SH-SY5Y (cell line): ENCODE measurements around the gene CCDC85C.

Source experiments
- GATA2 ChIP-seq: IDR thresholded peaks from 2 replicates; pipeline ENCODE4 v1.6.1; 2011; ENCODE audit warnings: mild to moderate bottlenecking, low read depth, low read length
- GATA3 ChIP-seq: IDR thresholded peaks from 2 replicates; pipeline ENCODE4 v1.6.1; 2011; ENCODE audit warnings: low read depth, mild to moderate bottlenecking, low read length, moderate library complexity

CCDC85C gene

DNA sequence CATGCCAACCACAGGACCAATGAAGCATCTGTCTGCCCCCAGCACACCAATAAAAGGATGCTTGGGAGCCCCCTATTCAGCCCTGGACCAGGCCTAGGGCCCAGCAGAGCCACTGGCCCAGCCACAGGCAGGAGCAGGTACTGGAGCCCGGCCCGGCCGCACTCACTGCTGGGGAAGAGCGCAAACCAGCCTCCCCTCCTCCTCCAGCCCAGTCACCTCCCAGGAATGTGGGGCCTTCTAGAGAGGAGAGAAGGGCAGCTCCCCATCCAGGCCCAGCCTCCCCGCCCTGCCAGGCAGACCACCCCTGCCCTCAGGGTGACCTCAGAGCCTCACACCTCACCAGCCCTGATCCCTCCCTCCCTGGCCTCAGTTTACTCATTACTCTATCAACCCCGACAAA lies 66.6 kb downstream of the CCDC85C start:
- no peak for TF ChIP-seq GATA3
- TF ChIP-seq GATA2 = no peak

DNA sequence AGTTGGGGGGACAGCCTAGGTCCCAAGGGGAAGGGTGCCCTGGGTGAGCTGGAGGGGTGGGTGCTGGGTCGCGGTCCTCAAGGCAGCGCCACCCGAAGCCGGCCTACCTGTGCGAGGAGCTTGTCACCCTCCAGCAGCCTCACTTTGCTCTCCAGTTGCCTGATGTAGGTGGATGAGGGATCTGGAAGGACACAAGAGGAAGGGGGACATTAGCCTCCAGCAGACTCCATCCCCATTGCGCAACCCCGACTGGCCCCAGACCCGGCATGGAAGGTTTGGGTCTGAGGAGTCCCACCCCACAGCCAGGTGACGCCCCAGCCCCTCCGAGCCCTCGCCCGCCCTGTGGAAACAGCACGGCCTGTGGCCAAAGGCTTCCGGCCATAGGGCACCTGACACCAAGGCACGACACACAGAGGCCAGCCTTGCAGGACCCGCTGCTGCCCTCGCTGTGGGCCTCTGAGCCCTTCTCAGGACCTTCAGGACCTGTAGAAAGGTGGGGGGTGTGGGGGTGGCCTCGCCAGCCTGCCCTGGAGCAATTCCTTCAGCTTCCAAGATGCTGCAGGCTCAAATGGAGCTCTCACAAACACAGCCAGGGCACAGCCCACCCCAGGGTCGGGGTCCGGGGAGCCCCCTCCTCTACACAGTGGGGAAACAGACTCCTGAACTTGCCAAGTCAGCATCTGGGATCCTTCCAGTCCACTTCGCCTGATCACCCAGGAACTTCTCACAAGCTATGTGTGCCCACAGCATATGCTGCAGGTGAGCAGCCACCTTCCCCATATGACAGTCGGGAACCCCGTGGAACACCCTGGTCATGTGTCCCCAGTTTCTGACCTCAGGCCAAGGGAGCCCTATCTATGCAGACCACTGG lies 67.9 kb downstream of the CCDC85C start:
- TF ChIP-seq GATA3 = no peak
- TF ChIP-seq GATA2 = no peak

DNA sequence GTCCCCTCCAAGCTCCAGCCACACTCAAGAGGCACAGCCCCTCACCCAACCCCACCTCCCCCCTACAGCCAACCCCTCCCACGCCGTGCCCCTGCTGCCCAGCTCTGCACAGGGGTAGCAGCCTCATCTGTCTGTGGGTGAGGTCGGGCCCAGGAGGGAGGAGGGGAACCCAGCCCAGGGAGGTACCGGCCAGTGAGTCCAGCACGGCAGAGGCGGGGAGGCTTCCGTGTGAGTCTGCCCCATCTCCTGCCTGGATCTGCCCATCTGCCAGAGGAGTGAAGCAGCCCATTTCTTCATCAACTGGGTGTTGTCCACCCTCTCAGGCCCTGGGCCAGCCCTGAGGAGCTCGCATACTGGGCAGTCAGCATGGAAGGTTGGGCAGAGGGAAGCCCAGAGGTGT lies 68.6 kb downstream of the CCDC85C start:
- TF ChIP-seq GATA3 (no peak), GATA2 (no peak)

DNA sequence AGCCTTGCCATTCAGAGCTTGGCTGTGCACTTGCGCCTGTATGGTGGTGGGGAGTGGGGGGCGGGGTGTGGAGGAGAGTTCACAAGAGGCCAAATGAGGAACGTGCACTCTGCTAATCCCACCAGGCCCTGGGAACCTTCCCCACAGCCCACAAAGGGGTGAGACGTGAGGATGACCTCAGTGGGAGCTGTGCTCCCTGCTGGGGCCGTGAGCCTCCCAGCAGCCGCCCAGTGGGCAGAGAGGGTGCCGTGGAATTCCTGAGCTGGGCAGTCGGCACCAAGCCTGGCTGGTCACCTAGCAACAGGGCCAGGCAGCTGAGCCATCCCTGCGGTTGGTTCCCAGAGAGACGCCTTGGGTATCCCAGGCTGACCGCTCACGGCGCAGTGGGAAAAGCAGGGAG lies 69.1 kb downstream of the CCDC85C start:
- TF ChIP-seq GATA3 (no peak), GATA2 (no peak)

DNA sequence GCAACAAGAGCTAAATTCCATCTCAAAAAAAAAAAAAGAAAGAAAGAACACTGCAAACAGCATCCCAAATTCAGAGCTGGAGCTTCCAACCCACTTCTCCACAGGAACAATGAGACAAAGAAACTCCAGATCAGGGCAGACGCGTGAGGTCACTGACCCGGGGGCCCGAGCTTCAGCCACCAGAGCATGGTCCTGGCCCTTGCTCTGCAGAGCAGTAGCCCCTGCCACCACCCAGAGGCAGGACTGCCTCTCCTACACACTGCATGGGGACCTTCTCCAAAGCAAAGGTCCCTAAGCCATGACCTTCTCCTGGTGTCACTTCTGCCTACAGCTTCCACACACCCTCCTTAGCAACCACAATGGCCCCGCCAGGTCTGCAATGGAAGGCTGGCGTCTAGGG lies 69.7 kb downstream of the CCDC85C start:
- TF ChIP-seq GATA3 (no peak), GATA2 (no peak)

DNA sequence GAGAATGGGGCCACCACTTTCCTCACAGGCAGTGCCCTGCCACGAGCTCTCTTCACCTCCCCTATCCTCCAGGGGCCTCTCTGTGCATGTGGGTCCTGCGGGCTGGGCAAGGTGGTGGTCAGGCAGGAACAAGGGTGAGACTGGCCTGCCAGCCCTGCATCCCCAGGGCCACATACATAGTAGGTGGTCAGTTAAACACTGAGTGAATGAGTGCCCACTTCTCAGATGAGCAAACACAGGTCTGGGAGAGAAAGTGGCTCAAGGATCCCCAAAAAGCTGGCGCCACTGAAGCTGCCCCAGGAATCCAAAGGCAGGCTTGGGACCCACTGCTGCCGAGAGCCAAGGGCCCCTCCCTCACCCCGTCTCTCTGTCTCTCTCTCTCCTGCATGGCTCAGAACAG lies 71.7 kb downstream of the CCDC85C start:
- TF ChIP-seq GATA3 = no peak
- no peak for TF ChIP-seq GATA2

DNA sequence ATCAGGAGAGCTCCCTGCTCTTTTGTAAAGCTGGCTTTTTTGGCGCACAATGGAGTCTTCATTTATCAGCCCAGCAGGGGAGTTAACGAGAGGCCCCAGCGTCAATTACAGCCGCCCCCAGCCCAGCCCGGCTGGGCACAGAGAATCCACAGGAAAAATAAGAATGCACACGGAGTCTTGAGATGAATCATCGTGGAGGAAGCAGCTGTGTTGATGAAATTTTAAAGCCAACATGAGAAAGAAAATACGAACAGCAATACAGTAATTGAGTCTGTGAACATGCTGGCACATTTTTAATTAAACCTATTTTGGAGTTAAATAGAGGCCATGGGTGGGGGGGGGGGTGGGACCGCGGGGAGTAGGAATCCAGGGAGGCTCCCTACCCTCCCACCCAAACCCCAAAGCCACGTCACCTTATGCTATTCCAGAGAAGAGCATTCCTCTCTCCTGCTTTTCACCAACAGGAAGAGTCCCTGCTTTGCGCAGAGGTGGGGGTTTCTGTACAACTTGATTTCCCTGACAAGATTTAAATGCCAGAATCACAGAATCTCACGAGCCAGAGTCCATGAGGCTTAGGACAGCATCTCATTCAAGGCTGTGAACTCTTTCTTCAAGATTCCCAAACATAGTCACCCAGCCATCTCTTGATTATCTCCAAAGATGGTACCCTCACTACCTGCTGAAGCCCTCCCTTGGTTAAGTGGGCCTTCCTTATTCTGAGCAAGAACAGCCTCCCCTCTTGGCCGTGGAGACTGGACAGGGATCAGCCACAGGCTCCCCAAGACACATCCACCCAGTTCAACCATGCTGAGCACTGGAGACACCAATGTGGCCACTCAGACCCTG lies 72.5 kb downstream of the CCDC85C start:
- no peak for TF ChIP-seq GATA3
- no peak for TF ChIP-seq GATA2

DNA sequence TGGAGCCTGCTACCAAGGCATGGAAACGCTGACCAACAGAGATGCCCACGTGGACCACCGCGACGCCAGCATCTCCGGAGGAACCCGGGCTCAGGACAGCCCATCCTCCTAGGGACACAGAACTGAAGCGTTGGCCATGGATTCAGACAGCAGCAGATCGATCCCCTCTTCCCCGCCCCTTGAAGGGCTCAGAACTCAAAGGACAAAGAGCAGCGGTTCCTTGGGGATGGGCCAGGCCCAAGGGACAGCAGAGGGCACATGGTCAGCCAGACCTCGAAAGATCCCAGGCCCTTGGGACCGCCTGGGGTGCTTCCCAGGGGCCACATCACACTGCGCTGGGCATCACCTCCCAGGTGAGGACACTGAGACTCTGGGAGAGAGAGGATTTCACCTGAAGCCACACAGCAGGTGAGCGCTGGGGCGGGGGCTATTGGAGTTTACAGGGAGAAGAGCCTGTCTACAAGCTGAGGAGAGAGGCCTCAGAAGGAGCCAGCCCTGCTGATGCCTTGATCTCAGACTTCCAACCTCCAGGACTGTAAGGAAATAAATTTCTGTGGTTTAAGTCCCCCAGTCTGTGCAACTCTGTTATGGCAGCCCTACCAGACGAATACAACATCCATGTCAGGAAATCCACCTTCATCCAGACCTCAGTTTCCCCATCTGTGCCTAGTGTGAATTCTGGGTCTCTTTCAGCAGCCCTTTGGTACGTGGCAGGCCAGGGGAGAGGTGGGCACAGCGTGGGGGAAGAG lies 73.4 kb downstream of the CCDC85C start:
- no peak for TF ChIP-seq GATA2
- TF ChIP-seq GATA3 = no peak

DNA sequence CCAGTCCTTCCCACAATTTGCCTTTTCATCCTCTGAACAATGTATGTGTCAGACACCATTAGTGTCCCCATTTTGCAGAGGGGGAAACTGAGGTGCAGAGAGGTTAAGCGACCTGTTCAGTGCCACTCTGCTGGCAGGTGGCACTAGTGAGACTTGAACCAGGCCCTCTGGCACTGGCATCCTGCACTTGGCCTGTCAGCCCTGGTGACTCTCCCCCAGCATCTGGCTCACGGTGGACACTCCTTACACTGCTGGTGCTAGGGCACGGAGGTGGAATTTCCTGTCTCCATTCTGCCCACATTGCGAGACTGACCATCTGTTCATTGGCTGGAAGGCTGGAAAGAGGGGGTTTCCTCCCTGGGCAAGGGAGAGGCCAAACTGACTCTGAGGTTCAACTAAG lies 74.1 kb downstream of the CCDC85C start:
- TF ChIP-seq GATA2 (no peak), GATA3 (no peak)

DNA sequence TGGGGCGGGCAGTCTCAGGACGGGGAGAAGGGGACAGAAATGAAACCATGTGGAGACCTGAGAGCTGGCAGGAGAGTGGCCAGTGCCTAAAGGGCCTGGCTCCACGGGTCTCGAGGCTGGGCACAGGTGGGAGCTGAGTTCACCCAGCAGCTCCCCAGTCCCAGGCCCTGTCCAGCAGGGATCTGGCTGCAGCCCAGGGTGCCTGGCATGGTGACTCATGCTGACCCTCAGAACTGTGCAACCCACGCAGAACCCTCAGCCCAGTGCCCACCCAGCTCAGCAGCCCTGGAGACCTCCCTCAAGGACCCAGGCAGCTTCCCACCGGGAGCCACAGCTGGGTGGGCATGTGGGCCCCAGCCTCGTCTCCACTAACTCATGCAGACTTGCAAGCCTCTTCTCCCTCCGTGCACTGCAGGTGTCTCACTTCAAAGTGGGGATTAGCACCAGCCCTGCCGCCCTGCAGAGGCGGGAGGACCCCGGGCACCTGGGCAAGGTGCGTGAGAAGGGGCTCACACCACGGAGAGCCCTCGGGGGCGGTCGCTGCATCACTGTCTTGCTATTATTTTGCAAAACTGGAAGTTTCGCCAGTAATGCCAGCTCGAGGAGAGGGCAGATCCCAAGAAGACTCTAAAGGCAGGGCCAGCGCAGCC lies 76.5 kb downstream of the CCDC85C start:
- no peak for TF ChIP-seq GATA2
- no peak for TF ChIP-seq GATA3

DNA sequence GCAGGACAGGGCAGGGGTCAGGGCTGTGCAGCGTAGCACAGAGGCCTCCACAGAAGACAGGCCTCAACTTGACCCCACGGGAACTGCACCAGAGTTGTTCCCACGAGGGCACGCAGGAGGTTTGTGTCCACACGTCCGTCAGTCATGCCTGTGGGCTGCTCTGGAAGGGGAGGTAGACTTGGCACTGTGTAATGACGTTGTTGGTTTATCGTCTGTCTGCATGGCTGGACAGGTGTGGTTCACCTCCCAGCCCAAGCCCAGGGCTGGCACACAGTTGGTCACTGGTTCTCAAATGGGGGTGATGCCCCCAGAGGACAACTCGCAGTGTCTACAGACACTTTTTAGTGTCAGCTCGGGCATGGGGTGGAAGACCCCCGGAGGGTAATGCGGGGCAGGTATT lies 77.0 kb downstream of the CCDC85C start:
- no peak for TF ChIP-seq GATA3
- TF ChIP-seq GATA2 = no peak

DNA sequence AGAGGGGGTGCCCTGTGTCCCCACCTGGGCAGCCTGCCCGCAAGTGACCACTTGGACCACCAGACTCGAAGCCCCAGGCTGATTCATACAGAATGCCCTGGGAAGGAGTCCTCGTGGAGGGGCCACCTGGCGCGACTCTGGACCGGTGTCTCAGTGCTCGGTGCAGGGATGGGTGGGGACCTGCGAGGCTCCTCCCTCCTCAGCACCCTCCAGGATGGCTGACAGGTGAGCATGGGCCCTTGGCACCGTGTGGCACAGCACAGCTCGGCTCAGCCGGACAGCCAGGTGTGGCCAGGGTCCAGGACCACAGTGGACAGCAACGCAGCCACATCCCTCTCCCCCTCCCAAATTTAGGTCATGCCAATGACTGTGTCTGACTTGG lies 78.3 kb downstream of the CCDC85C start:
- TF ChIP-seq GATA2 = no peak
- no peak for TF ChIP-seq GATA3

DNA sequence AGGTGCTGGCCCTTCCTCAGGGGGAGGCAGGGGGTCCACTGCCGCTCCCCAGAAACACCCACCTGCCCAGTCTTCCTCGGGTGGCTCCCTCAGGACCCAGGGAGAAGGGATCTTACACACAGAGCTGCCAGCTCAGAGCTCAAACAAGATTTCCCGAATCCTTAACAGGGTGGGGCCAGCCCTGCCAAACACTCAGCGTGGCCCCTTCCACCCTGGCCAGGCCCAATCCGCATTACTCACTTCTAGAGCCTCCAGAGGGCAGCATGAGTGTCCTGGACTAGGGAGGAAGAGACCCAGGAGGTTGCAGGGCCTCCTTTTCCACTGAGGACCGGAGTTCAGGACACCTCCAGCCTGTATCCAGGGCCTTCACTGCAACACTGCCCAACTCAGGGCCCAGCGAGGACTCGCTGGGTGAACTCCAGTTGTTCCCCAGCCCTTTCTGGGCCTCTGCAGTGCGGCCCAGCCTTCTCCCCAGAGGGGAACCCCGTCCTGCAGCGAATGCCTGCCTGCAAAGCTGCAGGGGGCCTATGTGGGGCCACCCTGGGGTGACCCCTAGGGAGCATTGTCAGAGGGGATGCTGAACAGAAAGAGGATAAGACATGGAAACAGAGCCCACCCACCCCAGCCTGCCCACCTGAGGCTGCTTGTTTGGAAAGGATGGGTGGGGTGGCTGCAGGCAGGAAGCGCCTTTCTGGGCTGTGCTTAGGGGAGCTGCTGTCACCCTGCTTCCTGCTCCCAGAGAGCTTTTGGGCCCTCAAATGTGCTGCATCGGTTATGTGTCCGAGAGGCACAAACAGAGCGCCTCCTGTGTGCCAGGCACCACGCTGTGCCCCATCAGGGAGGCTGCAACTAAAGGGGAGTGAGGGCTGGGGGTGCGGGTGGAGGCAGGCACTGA lies 79.0 kb downstream of the CCDC85C start:
- TF ChIP-seq GATA2 (no peak), GATA3 (no peak)
